ENCODE measurements around the gene ZNF853. TPM values are rescaled to one million over a fixed set of nuclear protein-coding genes. Genes with fewer than 3 reads are reported as not detected.

Gene ZNF853
- total RNA-seq, 1 experiment from 2014 or later, result 3.4 TPM

- POLR2A ChIA-PET (ENCODE audit: low non-redundant PET), result no interaction called here
- no TSS peak for BruUV-seq (replicated peaks)
- H3K36me3 ChIP-seq (ENCODE audit: insufficient read depth, low read length, poor library complexity, severe bottlenecking), result no peaks in the 10 kb centered on the region
- no peaks in the 10 kb centered on the region for H3K9me3 ChIP-seq (ENCODE audit: low read depth, low read length, poor library complexity, severe bottlenecking)
- no peak for TF ChIP-seq CTCF (conservative IDR thresholded peaks at IDR 0.05; ENCODE audit: low read depth, low read length)
- no peak for TF ChIP-seq EZH2 (IDR thresholded peaks at IDR 0.05; ENCODE audit: borderline replicate concordance, low read depth, low read length, poor library complexity, severe bottlenecking)
- no peaks in the 10 kb centered on the region for H3K27me3 ChIP-seq (replicated peaks; ENCODE audit: insufficient read depth, low read depth, low read length, poor library complexity)
- CTCF ChIA-PET, result no interaction called here
- H3K4me1 ChIP-seq (ENCODE audit: insufficient read depth, low read length, poor library complexity, severe bottlenecking), result peaks cover 1% of the 10 kb centered on the region
- no peak overlapping the region for H3K4me3 ChIP-seq (ENCODE audit: low read depth, low read length, poor library complexity, severe bottlenecking)
- intact Hi-C loops (cut with micrococcal nuclease; ENCODE audit: unreplicated experiment), result no loop called here
- no peak for DNase-seq (ENCODE audit: low spot score)
- H3K27ac ChIP-seq (ENCODE audit: low read depth, low read length, poor library complexity, severe bottlenecking), result no peak overlapping the region
Measured at GRCh38 chr7:6619961-6620360, 4.6 kb downstream of the ZNF853 start.

GRCh38 chr7:6621195-6622133 is 6.1 kb downstream of the ZNF853 start:
- H3K27ac ChIP-seq (ENCODE audit: low read depth, low read length, poor library complexity, severe bottlenecking), result no peak overlapping the region
- no peaks in the 10 kb centered on the region for H3K36me3 ChIP-seq (ENCODE audit: insufficient read depth, low read length, poor library complexity, severe bottlenecking)
- no peak for DNase-seq (ENCODE audit: low spot score)
- H3K4me3 ChIP-seq (ENCODE audit: low read depth, low read length, poor library complexity, severe bottlenecking), result no peak overlapping the region
- H3K9me3 ChIP-seq (ENCODE audit: low read depth, low read length, poor library complexity, severe bottlenecking), result no peaks in the 10 kb centered on the region
- no peaks in the 10 kb centered on the region for H3K4me1 ChIP-seq (ENCODE audit: insufficient read depth, low read length, poor library complexity, severe bottlenecking)
- CTCF ChIA-PET, result interaction anchor here (0.6 kb wide), 1 partner anchor 1218 kb away, joined by 6 read pairs; no protein-coding TSS in a partner anchor
- no peaks in the 10 kb centered on the region for H3K27me3 ChIP-seq (replicated peaks; ENCODE audit: insufficient read depth, low read depth, low read length, poor library complexity)
- TF ChIP-seq CTCF (conservative IDR thresholded peaks at IDR 0.05; ENCODE audit: low read depth, low read length), result no peak
- no peak for TF ChIP-seq EZH2 (IDR thresholded peaks at IDR 0.05; ENCODE audit: borderline replicate concordance, low read depth, low read length, poor library complexity, severe bottlenecking)
- POLR2A ChIA-PET (ENCODE audit: low non-redundant PET), result interaction anchor here (0.6 kb wide), 1 partner anchor 75 kb away, joined by 3 read pairs; no protein-coding TSS in a partner anchor
- no TSS peak for BruUV-seq (replicated peaks)
- intact Hi-C loops (cut with micrococcal nuclease; ENCODE audit: unreplicated experiment), result no loop called here

- POLR2A ChIA-PET (ENCODE audit: low non-redundant PET), result no interaction called here
Measured at GRCh38 chr7:6622134-6622710, 6.8 kb downstream of the ZNF853 start.

More at GRCh38 chr7:6622134-6622710, 6.8 kb downstream of the ZNF853 start:
- H3K4me1 ChIP-seq (ENCODE audit: insufficient read depth, low read length, poor library complexity, severe bottlenecking), result no peaks in the 10 kb centered on the region
- TF ChIP-seq EZH2 (IDR thresholded peaks at IDR 0.05; ENCODE audit: borderline replicate concordance, low read depth, low read length, poor library complexity, severe bottlenecking) (no peak), CTCF (conservative IDR thresholded peaks at IDR 0.05; ENCODE audit: low read depth, low read length) (no peak)
- no peak for DNase-seq (ENCODE audit: low spot score)
- CTCF ChIA-PET, result interaction anchor here (0.6 kb wide), 1 partner anchor 1218 kb away, joined by 6 read pairs; no protein-coding TSS in a partner anchor
- H3K36me3 ChIP-seq (ENCODE audit: insufficient read depth, low read length, poor library complexity, severe bottlenecking), result no peaks in the 10 kb centered on the region
- BruUV-seq (replicated peaks), result no TSS peak
- no peak overlapping the region for H3K4me3 ChIP-seq (ENCODE audit: low read depth, low read length, poor library complexity, severe bottlenecking)
- no peak overlapping the region for H3K27ac ChIP-seq (ENCODE audit: low read depth, low read length, poor library complexity, severe bottlenecking)
- intact Hi-C loops (cut with micrococcal nuclease; ENCODE audit: unreplicated experiment), result no loop called here
- no peaks in the 10 kb centered on the region for H3K9me3 ChIP-seq (ENCODE audit: low read depth, low read length, poor library complexity, severe bottlenecking)
- H3K27me3 ChIP-seq (replicated peaks; ENCODE audit: insufficient read depth, low read depth, low read length, poor library complexity), result no peaks in the 10 kb centered on the region
